Measurements from ENCODE around the gene DNAH2. TPM values are rescaled to one million over a fixed set of nuclear protein-coding genes. Genes with fewer than 3 reads are reported as not detected.
A peak's percentile ranks its signal among the peaks of the same experiment; 100 is the strongest.

Gene DNAH2
- total and polyA plus RNA-seq, 2 experiments from 2014 or later, result 0.77 to 2.1 TPM

- H3K4me2 ChIP-seq, result no peak overlapping the region
- H3K4me3 ChIP-seq, result no peak overlapping the region
- no peak for TF ChIP-seq EZH2 (IDR thresholded peaks at IDR 0.05; ENCODE audit: borderline replicate concordance)
- TF ChIP-seq EZH2phosphoT487 (IDR thresholded peaks at IDR 0.05; ENCODE audit: low read depth, severe bottlenecking, unreplicated experiment), result no peak
- H3K36me3 ChIP-seq (replicated peaks; ENCODE audit: insufficient read depth, low read depth), result no peaks in the 10 kb centered on the region
- peaks cover 57% of the 10 kb centered on the region for H3K79me2 ChIP-seq
- H4K20me1 ChIP-seq (ENCODE audit: insufficient read depth, poor library complexity, severe bottlenecking), result peaks cover 77% of the 10 kb centered on the region
- H3K27ac ChIP-seq, result no peak overlapping the region
- no peaks in the 10 kb centered on the region for H3K9me2 ChIP-seq (replicated peaks; ENCODE audit: insufficient read depth)
- no peak for DNase-seq (ENCODE audit: low spot score)
- 94% methylated on average over 8 of the region's 20 CpGs for WGBS (ENCODE audit: low lambda C conversion rate, missing lambda C conversion rate)
- H2AFZ ChIP-seq, result no peak overlapping the region
- H3K4me1 ChIP-seq (ENCODE audit: insufficient read depth), result peaks cover 6% of the 10 kb centered on the region
- no peaks in the 10 kb centered on the region for H3K9me3 ChIP-seq (ENCODE audit: low read depth)
- H3K27me3 ChIP-seq, result no peaks in the 10 kb centered on the region
Observed at GRCh38 chr17:7848131-7848579, 130.6 kb downstream of the DNAH2 start.

DNA sequence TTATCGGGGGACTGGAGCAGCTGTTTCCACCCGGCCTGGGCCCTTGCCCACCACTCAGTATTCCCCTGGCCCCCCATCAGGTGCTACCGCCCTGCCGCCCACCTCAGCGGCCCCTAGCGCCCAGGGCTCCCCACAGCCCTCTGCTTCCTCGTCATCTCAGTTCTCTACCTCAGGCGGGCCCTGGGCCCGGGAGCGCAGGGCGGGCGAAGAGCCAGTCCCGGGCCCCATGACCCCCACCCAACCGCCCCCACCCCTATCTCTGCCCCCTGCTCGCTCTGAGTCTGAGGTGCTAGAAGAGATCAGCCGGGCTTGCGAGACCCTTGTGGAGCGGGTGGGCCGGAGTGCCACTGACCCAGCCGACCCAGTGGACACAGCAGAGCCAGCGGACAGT lies 131.2 kb downstream of the DNAH2 start:
- peaks cover 6% of the 10 kb centered on the region for H3K4me1 ChIP-seq (ENCODE audit: insufficient read depth)
- 98% methylated on average over 10 of the region's 21 CpGs for WGBS (ENCODE audit: low lambda C conversion rate, missing lambda C conversion rate)
- H3K9me2 ChIP-seq (replicated peaks; ENCODE audit: insufficient read depth), result no peaks in the 10 kb centered on the region
- peaks cover 77% of the 10 kb centered on the region for H4K20me1 ChIP-seq (ENCODE audit: insufficient read depth, poor library complexity, severe bottlenecking)
- H3K4me2 ChIP-seq, result no peak overlapping the region
- H3K27me3 ChIP-seq, result no peaks in the 10 kb centered on the region
- no peak overlapping the region for H3K27ac ChIP-seq
- no peak overlapping the region for H2AFZ ChIP-seq
- peaks cover 60% of the 10 kb centered on the region for H3K79me2 ChIP-seq
- H3K4me3 ChIP-seq, result no peak overlapping the region
- TF ChIP-seq, protein P1, sequence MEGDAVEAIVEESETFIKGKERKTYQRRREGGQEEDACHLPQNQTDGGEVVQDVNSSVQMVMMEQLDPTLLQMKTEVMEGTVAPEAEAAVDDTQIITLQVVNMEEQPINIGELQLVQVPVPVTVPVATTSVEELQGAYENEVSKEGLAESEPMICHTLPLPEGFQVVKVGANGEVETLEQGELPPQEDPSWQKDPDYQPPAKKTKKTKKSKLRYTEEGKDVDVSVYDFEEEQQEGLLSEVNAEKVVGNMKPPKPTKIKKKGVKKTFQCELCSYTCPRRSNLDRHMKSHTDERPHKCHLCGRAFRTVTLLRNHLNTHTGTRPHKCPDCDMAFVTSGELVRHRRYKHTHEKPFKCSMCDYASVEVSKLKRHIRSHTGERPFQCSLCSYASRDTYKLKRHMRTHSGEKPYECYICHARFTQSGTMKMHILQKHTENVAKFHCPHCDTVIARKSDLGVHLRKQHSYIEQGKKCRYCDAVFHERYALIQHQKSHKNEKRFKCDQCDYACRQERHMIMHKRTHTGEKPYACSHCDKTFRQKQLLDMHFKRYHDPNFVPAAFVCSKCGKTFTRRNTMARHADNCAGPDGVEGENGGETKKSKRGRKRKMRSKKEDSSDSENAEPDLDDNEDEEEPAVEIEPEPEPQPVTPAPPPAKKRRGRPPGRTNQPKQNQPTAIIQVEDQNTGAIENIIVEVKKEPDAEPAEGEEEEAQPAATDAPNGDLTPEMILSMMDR (IDR thresholded peaks at IDR 0.05; ENCODE audit: poor library complexity), result no peak
- TF ChIP-seq EZH2 (IDR thresholded peaks at IDR 0.05; ENCODE audit: borderline replicate concordance), result no peak
- H3K36me3 ChIP-seq (replicated peaks; ENCODE audit: insufficient read depth, low read depth), result no peaks in the 10 kb centered on the region
- DNase-seq (ENCODE audit: low spot score), result no peak
- no peaks in the 10 kb centered on the region for H3K9me3 ChIP-seq (ENCODE audit: low read depth)

DNA sequence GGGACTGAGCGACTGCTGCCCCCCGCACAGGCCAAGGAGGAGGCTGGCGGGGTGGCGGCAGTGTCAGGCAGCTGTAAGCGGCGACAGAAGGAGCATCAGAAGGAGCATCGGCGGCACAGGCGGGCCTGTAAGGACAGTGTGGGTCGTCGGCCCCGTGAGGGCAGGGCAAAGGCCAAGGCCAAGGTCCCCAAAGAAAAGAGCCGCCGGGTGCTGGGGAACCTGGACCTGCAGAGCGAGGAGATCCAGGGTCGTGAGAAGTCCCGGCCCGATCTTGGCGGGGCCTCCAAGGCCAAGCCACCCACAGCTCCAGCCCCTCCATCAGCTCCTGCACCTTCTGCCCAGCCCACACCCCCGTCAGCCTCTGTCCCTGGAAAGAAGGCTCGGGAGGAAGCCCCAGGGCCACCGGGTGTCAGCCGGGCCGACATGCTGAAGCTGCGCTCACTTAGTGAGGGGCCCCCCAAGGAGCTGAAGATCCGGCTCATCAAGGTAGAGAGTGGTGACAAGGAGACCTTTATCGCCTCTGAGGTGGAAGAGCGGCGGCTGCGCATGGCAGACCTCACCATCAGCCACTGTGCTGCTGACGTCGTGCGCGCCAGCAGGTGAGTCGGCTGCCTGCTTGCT lies 131.7 kb downstream of the DNAH2 start:
- H3K9me3 ChIP-seq (ENCODE audit: low read depth), result no peaks in the 10 kb centered on the region
- no peak for TF ChIP-seq EZH2phosphoT487 (IDR thresholded peaks at IDR 0.05; ENCODE audit: low read depth, severe bottlenecking, unreplicated experiment)
- H3K79me2 ChIP-seq, result peaks cover 61% of the 10 kb centered on the region
- H3K9me2 ChIP-seq (replicated peaks; ENCODE audit: insufficient read depth), result no peaks in the 10 kb centered on the region
- H3K4me1 ChIP-seq (ENCODE audit: insufficient read depth), result peaks cover 6% of the 10 kb centered on the region
- no peaks in the 10 kb centered on the region for H3K27me3 ChIP-seq
- no peak overlapping the region for H2AFZ ChIP-seq
- peaks cover 76% of the 10 kb centered on the region for H4K20me1 ChIP-seq (ENCODE audit: insufficient read depth, poor library complexity, severe bottlenecking)
- peak; percentile 8 for DNase-seq (ENCODE audit: low spot score)
- 94% methylated on average over 29 of the region's 35 CpGs for WGBS (ENCODE audit: low lambda C conversion rate, missing lambda C conversion rate)
- no peak overlapping the region for H3K4me3 ChIP-seq
- no peak overlapping the region for H3K27ac ChIP-seq
- H3K36me3 ChIP-seq (replicated peaks; ENCODE audit: insufficient read depth, low read depth), result no peaks in the 10 kb centered on the region
- no peak overlapping the region for H3K4me2 ChIP-seq

DNA sequence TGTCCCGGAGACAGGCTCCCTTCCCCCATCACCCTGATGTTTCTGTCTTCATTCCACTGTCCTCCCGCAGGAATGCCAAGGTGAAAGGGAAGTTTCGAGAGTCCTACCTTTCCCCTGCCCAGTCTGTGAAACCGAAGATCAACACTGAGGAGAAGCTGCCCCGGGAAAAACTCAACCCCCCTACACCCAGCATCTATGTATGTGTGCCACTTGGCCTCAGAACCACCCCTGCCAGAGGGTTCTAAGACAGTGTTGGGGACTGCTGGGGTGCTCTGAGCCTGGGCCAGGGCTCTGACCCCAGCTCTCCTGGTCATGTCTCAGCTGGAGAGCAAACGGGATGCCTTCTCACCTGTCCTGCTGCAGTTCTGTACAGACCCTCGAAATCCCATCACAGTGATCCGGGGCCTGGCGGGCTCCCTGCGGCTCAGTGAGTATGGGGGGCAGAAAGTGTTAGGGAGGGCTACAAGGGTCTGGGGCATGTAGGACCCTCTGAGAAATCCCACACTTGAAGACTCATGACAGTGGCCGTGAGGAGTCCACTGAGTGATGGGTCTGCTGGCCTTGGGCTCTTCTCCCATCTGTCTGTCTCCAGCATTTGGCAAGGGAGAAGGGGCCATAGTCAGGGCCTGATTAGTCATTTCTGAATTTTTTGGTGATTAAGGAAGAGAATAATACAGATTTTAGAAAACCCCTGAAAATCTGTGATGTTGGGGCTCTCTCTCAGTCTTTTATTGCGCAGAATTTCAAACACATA lies 132.4 kb downstream of the DNAH2 start:
- no peaks in the 10 kb centered on the region for H3K9me2 ChIP-seq (replicated peaks; ENCODE audit: insufficient read depth)
- H3K9me3 ChIP-seq (ENCODE audit: low read depth), result no peaks in the 10 kb centered on the region
- DNase-seq (ENCODE audit: low spot score), result no peak
- TF ChIP-seq EZH2 (IDR thresholded peaks at IDR 0.05; ENCODE audit: borderline replicate concordance) (no peak), EZH2phosphoT487 (IDR thresholded peaks at IDR 0.05; ENCODE audit: low read depth, severe bottlenecking, unreplicated experiment) (no peak)
- TF ChIP-seq, protein P1 (IDR thresholded peaks at IDR 0.05; ENCODE audit: poor library complexity), result no peak
- no peak overlapping the region for H3K27ac ChIP-seq
- no peak overlapping the region for H3K4me3 ChIP-seq
- no peak overlapping the region for H2AFZ ChIP-seq
- H3K4me1 ChIP-seq (ENCODE audit: insufficient read depth), result peaks cover 12% of the 10 kb centered on the region
- peaks cover 56% of the 10 kb centered on the region for H3K79me2 ChIP-seq
- no peak overlapping the region for H3K4me2 ChIP-seq
- peaks cover 71% of the 10 kb centered on the region for H4K20me1 ChIP-seq (ENCODE audit: insufficient read depth, poor library complexity, severe bottlenecking)
- no peaks in the 10 kb centered on the region for H3K27me3 ChIP-seq
- WGBS (ENCODE audit: low lambda C conversion rate, missing lambda C conversion rate), result 92% methylated on average over 12 of the region's 12 CpGs
- H3K36me3 ChIP-seq (replicated peaks; ENCODE audit: insufficient read depth, low read depth), result no peaks in the 10 kb centered on the region

Data from hepatocyte (in vitro differentiated cells).